Measurements from ENCODE around the gene SEMA5A.

GRCh38 chr5:9035346-9035745 lies 510.5 kb downstream of the SEMA5A start:
- TF ChIP-seq TAF1 (IDR thresholded peaks at IDR 0.05; ENCODE audit: borderline replicate concordance, insufficient read depth, low read length) (no peak), POLR2AphosphoS5 (IDR thresholded peaks at IDR 0.05; ENCODE audit: low read depth, low read length) (no peak), FOXP2 (optimal IDR thresholded peaks at IDR 0.05; ENCODE audit: borderline replicate concordance, extremely low read depth, extremely low read length, insufficient read depth) (no peak), REST (IDR thresholded peaks at IDR 0.05; ENCODE audit: insufficient read depth in 1 of 2, low read depth in 2 of 2, low read length in 2 of 2) (no peak), SIN3A (IDR thresholded peaks at IDR 0.05; ENCODE audit: borderline replicate concordance, insufficient read depth, low read length) (no peak)
